D721Med (cell line): ENCODE measurements around the gene CHN2.
"Not testable (repeated sequence)": the region's sequence is repeated elsewhere in the genome, so short reads cannot be mapped to it uniquely, and the experiment has no call there.

Source experiments
- DNase-seq: peaks from one replicate; pipeline ENCODE4 v3.0.0; 2011; ENCODE audit warnings: low spot score; ENCODE audit not compliant: insufficient read length
- FAIRE-seq: peaks from 2 replicates; lab custom pipeline; 2011; peaks lifted over from hg19 to GRCh38; lab: Jason Lieb, UNC
- CTCF ChIP-seq: IDR thresholded peaks from 2 replicates; pipeline ENCODE4 v1.5.1; 2012; ENCODE audit warnings: mild to moderate bottlenecking, control low read depth; ENCODE audit not compliant: insufficient read depth; ENCODE audit errors: missing control alignments

Gene CHN2

GRCh38 chr7:29207162-29207801 lies 12.7 kb downstream of the CHN2 start:
- no peak for DNase-seq
- TF ChIP-seq CTCF, result no peak
- no peak for FAIRE-seq

GRCh38 chr7:29208410-29209250 lies 14.1 kb downstream of the CHN2 start:
- no peak for TF ChIP-seq CTCF
- no peak for DNase-seq
- no peak for FAIRE-seq

GRCh38 chr7:29209745-29210144 lies 15.2 kb downstream of the CHN2 start:
- no peak for TF ChIP-seq CTCF
- DNase-seq (no peak), FAIRE-seq (no peak)

- not testable (repeated sequence) for FAIRE-seq
Observed at GRCh38 chr7:29212736-29213135, 18.2 kb downstream of the CHN2 start.

GRCh38 chr7:29214056-29214455 lies 19.5 kb downstream of the CHN2 start:
- FAIRE-seq (no peak), DNase-seq (no peak)
- TF ChIP-seq CTCF, result no peak

More at GRCh38 chr7:29212736-29213135, 18.2 kb downstream of the CHN2 start:
- not testable (repeated sequence) for DNase-seq

GRCh38 chr7:29214816-29215215 lies 20.2 kb downstream of the CHN2 start:
- no peak for FAIRE-seq
- no peak for DNase-seq
- no peak for TF ChIP-seq CTCF

- no peak for DNase-seq
- no peak for TF ChIP-seq CTCF
- no peak for FAIRE-seq
Observed at GRCh38 chr7:29216128-29216527, 21.6 kb downstream of the CHN2 start.
